ENCODE results near the gene PPP1R16B.

- no peak for TF ChIP-seq CTCF (IDR thresholded peaks at IDR 0.05; ENCODE audit: low read length)
- no peak for TF ChIP-seq EZH2 (IDR thresholded peaks at IDR 0.05; ENCODE audit: borderline replicate concordance, low read length)
Measured at GRCh38 chr20:38854654-38855066, 49.2 kb downstream of the PPP1R16B start.

All from OCI-LY1 (cell line).